Astrocyte (in vitro differentiated cells and primary cell): Measurements from ENCODE around the gene ITGB1BP1. TPM values are rescaled to one million over a fixed set of nuclear protein-coding genes. Genes with fewer than 3 reads are reported as not detected.

Experiments
- DNase-seq: peaks from one replicate; pipeline ENCODE4 v3.0.0-alpha.2; 2010; ENCODE audit warnings: low read depth
- FAIRE-seq: peaks from 2 replicates; lab custom pipeline; 2011; peaks lifted over from hg19 to GRCh38; lab: Jason Lieb, UNC
- H2AFZ ChIP-seq: 2 replicates; pipeline ENCODE4 v1.6.0; 2012; ENCODE audit warnings: low read depth, low read length, inconsistent platforms
- H3K27ac ChIP-seq: 2 replicates; pipeline ENCODE4 v1.5.1; 2011; ENCODE audit warnings: low read depth, low read length, inconsistent platforms
- H3K27me3 ChIP-seq: 2 replicates; pipeline ENCODE4 v1.6.0; 2011; ENCODE audit warnings: low read length, inconsistent platforms; ENCODE audit not compliant: insufficient read depth
- H3K36me3 ChIP-seq: 2 replicates; pipeline ENCODE4 v1.5.1; 2011; ENCODE audit warnings: low read length, inconsistent platforms; ENCODE audit not compliant: insufficient read depth
- H3K4me1 ChIP-seq: 2 replicates; pipeline ENCODE4 v1.5.1; 2011; ENCODE audit warnings: low read length, inconsistent platforms; ENCODE audit not compliant: insufficient read depth
- H3K4me2 ChIP-seq: 2 replicates; pipeline ENCODE4 v1.6.0; 2012; ENCODE audit warnings: low read length, inconsistent platforms
- H3K4me3 ChIP-seq: 2 replicates; pipeline ENCODE4 v1.5.1; 2011; ENCODE audit warnings: low read depth, mild to moderate bottlenecking, low read length, inconsistent platforms; ENCODE audit not compliant: insufficient read depth
- H3K79me2 ChIP-seq: 2 replicates; pipeline ENCODE4 v1.6.0; 2012; ENCODE audit warnings: mild to moderate bottlenecking, low read length, inconsistent platforms; ENCODE audit not compliant: insufficient read depth
- H3K9ac ChIP-seq: 2 replicates; pipeline ENCODE4 v1.6.0; 2012; ENCODE audit warnings: mild to moderate bottlenecking, low read length, inconsistent platforms
- H3K9me3 ChIP-seq: 2 replicates; pipeline ENCODE4 v1.5.1; 2012; ENCODE audit warnings: low read depth, mild to moderate bottlenecking, low read length, inconsistent platforms; ENCODE audit not compliant: insufficient read depth
- H4K20me1 ChIP-seq: 2 replicates; pipeline ENCODE4 v1.6.0; 2012; ENCODE audit warnings: low read length, inconsistent platforms; ENCODE audit not compliant: insufficient read depth
- H3K27ac Mint-ChIP-seq: one replicate; pipeline ENCODE4 v1.8.0; 2021; ENCODE audit warnings: mild to moderate bottlenecking, mixed read lengths; ENCODE audit not compliant: unreplicated experiment
- H3K27me3 Mint-ChIP-seq: one replicate; pipeline ENCODE4 v1.8.0; 2021; ENCODE audit warnings: low read depth, mixed read lengths; ENCODE audit not compliant: unreplicated experiment
- H3K36me3 Mint-ChIP-seq: one replicate; pipeline ENCODE4 v1.8.0; 2021; ENCODE audit warnings: low read depth, mixed read lengths; ENCODE audit not compliant: unreplicated experiment
- H3K4me1 Mint-ChIP-seq: one replicate; pipeline ENCODE4 v1.8.0; 2021; ENCODE audit warnings: low read depth, mixed read lengths; ENCODE audit not compliant: unreplicated experiment
- H3K4me3 Mint-ChIP-seq: one replicate; pipeline ENCODE4 v1.8.0; 2021; ENCODE audit warnings: mild to moderate bottlenecking, moderate library complexity, mixed read lengths; ENCODE audit not compliant: unreplicated experiment
- H3K9me3 Mint-ChIP-seq: one replicate; pipeline ENCODE4 v1.8.0; 2021; ENCODE audit warnings: mild to moderate bottlenecking, mixed read lengths; ENCODE audit not compliant: unreplicated experiment
- EZH2 ChIP-seq: IDR thresholded peaks from 2 replicates; pipeline ENCODE4 v1.6.1; 2012; ENCODE audit warnings: mild to moderate bottlenecking, low read length, inconsistent platforms; ENCODE audit not compliant: insufficient read depth
- total RNA-seq: library from RNA; stranded (reverse); gene quantifications from 2 replicates; pipeline ENCODE4 v1.2.1, GENCODE V29; 2021
- TF ChIP-seq, protein P1 (sequence below): IDR thresholded peaks from 2 replicates; pipeline ENCODE4 v1.5.1; 2011; ENCODE audit warnings: low read depth, mild to moderate bottlenecking, inconsistent platforms, low read length, moderate library complexity; ENCODE audit not compliant: insufficient read depth

ITGB1BP1 gene
- total RNA-seq, 1 donor from 2014 or later: 126 TPM

DNA sequence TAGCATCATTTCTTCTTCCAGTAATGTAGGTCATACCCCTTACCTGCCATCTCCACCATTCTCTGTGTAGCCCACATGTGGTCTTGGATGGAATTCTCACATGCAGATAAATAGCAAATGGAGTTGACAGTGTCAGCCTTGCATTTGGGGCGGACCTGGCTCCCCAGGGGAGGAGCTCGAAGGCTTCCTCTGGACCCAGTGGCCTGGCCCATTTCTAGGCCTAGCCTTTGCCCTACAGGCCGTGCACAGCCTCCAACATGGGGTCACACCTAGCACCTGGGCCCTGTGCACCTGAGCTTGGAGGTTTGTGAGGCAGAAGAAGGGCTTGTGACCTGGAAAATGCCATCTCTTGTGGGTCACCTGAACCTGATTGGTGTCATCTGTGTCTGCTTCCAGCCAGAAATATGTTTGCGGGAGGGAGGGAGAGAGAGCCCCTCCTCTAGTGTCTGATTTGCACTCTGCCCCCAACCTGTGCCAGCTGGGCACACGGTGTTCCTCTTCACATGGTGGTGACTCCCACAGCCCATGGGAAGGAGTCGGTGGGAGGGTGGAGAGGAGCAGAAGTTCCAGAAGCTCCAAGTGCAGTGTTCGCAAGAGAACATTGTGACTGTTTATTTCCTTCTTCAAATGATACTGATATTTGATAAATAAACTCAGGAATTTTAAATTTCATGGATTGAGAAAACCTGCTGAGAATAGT is 33.0 kb downstream of the ITGB1BP1 start:
- Mint-ChIP-seq H3K27ac (no peak overlapping the region), H3K36me3 (peaks cover 42% of the 10 kb centered on the region), H3K4me3 (no peak overlapping the region), H3K4me1 (peaks cover 24% of the 10 kb centered on the region), H3K27me3 (no peaks in the 10 kb centered on the region), H3K9me3 (peaks cover 1% of the 10 kb centered on the region)
- FAIRE-seq (no peak), DNase-seq (no peak)
- Histone ChIP-seq H3K4me2 (no peak overlapping the region), H3K9ac (no peak overlapping the region), H3K27me3 (no peaks in the 10 kb centered on the region), H3K79me2 (no peaks in the 10 kb centered on the region), H2AFZ (no peak overlapping the region), H4K20me1 (peaks cover 4% of the 10 kb centered on the region), H3K9me3 (no peaks in the 10 kb centered on the region), H3K36me3 (peaks cover 26% of the 10 kb centered on the region), H3K4me1 (peaks cover 16% of the 10 kb centered on the region), H3K27ac (no peak overlapping the region), H3K4me3 (no peak overlapping the region)
- TF ChIP-seq, protein P1, sequence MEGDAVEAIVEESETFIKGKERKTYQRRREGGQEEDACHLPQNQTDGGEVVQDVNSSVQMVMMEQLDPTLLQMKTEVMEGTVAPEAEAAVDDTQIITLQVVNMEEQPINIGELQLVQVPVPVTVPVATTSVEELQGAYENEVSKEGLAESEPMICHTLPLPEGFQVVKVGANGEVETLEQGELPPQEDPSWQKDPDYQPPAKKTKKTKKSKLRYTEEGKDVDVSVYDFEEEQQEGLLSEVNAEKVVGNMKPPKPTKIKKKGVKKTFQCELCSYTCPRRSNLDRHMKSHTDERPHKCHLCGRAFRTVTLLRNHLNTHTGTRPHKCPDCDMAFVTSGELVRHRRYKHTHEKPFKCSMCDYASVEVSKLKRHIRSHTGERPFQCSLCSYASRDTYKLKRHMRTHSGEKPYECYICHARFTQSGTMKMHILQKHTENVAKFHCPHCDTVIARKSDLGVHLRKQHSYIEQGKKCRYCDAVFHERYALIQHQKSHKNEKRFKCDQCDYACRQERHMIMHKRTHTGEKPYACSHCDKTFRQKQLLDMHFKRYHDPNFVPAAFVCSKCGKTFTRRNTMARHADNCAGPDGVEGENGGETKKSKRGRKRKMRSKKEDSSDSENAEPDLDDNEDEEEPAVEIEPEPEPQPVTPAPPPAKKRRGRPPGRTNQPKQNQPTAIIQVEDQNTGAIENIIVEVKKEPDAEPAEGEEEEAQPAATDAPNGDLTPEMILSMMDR: no peak
- no peak for TF ChIP-seq EZH2

DNA sequence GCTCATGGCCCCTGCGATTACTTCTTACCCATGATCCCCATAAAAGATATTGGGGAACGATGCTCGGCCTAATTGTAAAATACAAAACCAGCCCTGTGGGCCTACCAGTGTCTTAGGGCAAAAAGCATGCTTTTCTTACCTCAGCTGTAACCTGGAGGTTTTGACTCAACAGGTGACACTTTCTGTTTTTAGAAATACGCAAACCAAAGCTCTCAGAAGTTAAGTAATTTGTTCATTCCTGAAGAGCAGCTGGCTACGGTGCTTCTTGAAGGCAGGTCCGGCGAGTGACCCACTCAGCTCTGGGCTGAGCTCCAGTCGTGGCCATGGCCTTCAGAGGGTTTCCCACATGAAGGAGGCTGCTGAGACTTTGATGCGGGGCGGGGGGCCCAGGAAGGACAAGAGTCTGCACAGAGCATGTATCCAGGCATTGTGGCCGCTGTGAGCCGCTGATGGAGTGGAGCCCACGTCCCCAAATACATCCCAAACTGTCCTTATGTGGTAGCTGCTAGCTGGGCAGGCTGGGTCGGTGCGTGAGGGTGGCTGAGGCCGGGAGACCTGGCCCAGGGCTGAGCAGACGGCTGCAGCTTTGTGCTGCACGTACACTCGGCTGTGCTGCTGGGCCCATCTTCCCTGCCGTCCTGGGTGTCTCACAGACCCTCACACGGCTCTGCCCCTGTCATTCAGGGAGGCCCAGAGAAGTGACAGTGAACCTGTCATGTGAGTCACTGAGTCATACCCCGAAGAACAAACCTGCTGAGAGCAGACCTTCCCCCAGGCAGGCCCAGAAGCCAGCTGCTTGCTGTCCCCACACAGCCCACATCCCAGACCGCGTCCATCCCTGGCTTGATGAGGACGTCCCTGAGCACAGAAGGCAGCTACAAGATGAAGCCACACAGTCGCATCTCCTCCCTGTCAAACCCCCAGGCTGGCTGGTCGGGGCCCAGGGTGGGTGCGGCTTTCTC is 34.1 kb downstream of the ITGB1BP1 start:
- FAIRE-seq (no peak), DNase-seq (no peak)
- Mint-ChIP-seq H3K27me3 (no peaks in the 10 kb centered on the region), H3K36me3 (peaks cover 43% of the 10 kb centered on the region), H3K27ac (no peak overlapping the region), H3K9me3 (peaks cover 1% of the 10 kb centered on the region), H3K4me1 (peaks cover 26% of the 10 kb centered on the region), H3K4me3 (peak overlapping the region; percentile 20)
- H3K4me2 ChIP-seq: no peak overlapping the region
- no peak for TF ChIP-seq EZH2
- TF ChIP-seq, protein P1: no peak
- no peak overlapping the region for H3K4me3 ChIP-seq
- H3K4me1 ChIP-seq: peaks cover 16% of the 10 kb centered on the region
- peaks cover 4% of the 10 kb centered on the region for H4K20me1 ChIP-seq
- H3K9me3 ChIP-seq: no peaks in the 10 kb centered on the region
- no peaks in the 10 kb centered on the region for H3K27me3 ChIP-seq
- peaks cover 25% of the 10 kb centered on the region for H3K36me3 ChIP-seq
- no peak overlapping the region for H3K9ac ChIP-seq
- no peak overlapping the region for H2AFZ ChIP-seq
- no peak overlapping the region for H3K27ac ChIP-seq
- no peaks in the 10 kb centered on the region for H3K79me2 ChIP-seq
